Hepatocyte (in vitro differentiated cells): ENCODE data around the gene TRIM46. TPM values are rescaled to one million over a fixed set of nuclear protein-coding genes. Genes with fewer than 3 reads are reported as not detected.
"Not testable (repeated sequence)": the region's sequence is repeated elsewhere in the genome, so short reads cannot be mapped to it uniquely, and the experiment has no call there.

Experiments used
- DNase-seq: peaks from one replicate; pipeline ENCODE4 v3.0.0-alpha.2; 2016; ENCODE audit warnings: low spot score
- H2AFZ ChIP-seq: fragments of 200-600 bp; sonication (generic); 2 replicates; pipeline ENCODE4 v1.6.0; 2016; ENCODE audit warnings: antibody characterized with exemption, mild to moderate bottlenecking
- H3K27ac ChIP-seq: fragments of 200-600 bp; sonication (generic); 2 replicates; pipeline ENCODE4 v1.5.1; 2016; ENCODE audit warnings: mild to moderate bottlenecking
- H3K27me3 ChIP-seq: fragments of 200-600 bp; sonication (generic); 2 replicates; pipeline ENCODE4 v1.6.1; 2016
- H3K36me3 ChIP-seq: fragments of 200-600 bp; sonication (generic); replicated peaks from 2 replicates; pipeline ENCODE4 v1.5.1; 2016; ENCODE audit warnings: low read depth; ENCODE audit not compliant: insufficient read depth
- H3K4me1 ChIP-seq: fragments of 200-600 bp; sonication (generic); 2 replicates; pipeline ENCODE4 v1.5.1; 2016; ENCODE audit warnings: mild to moderate bottlenecking, moderate library complexity; ENCODE audit not compliant: insufficient read depth
- H3K4me2 ChIP-seq: fragments of 200-600 bp; sonication (generic); 2 replicates; pipeline ENCODE4 v1.6.0; 2016
- H3K4me3 ChIP-seq: fragments of 200-600 bp; sonication (generic); 2 replicates; pipeline ENCODE4 v1.5.1; 2016; ENCODE audit warnings: mild to moderate bottlenecking
- H3K79me2 ChIP-seq: fragments of 200-600 bp; sonication (generic); 2 replicates; pipeline ENCODE4 v1.6.0; 2017; ENCODE audit warnings: mild to moderate bottlenecking
- H3K9me2 ChIP-seq: fragments of 200-600 bp; sonication (generic); replicated peaks from 2 replicates; pipeline ENCODE4 v1.6.0; 2017; ENCODE audit warnings: mild to moderate bottlenecking; ENCODE audit not compliant: insufficient read depth
- H3K9me3 ChIP-seq: fragments of 200-600 bp; sonication (generic); 2 replicates; pipeline ENCODE4 v1.5.1; 2016; ENCODE audit warnings: low read depth, mild to moderate bottlenecking
- H4K20me1 ChIP-seq: fragments of 200-600 bp; sonication (generic); 2 replicates; pipeline ENCODE4 v1.6.0; 2016; ENCODE audit warnings: mild to moderate bottlenecking; ENCODE audit not compliant: insufficient read depth, poor library complexity, severe bottlenecking
- EZH2 ChIP-seq: fragments of 200-600 bp; sonication (generic); IDR thresholded peaks from 2 replicates; pipeline ENCODE4 v1.6.1; 2016; ENCODE audit warnings: antibody characterized with exemption, mild to moderate bottlenecking, borderline replicate concordance
- EZH2phosphoT487 ChIP-seq: fragments of 200-600 bp; sonication (generic); IDR thresholded peaks from one replicate; pipeline ENCODE4 v1.6.1; 2018; ENCODE audit warnings: antibody characterized with exemption, mild to moderate bottlenecking, low read depth, moderate library complexity; ENCODE audit not compliant: unreplicated experiment, severe bottlenecking
- WGBS: methylation state at CpG from one replicate; pipeline ENCODE4 v1.1.6; 2016; ENCODE audit warnings: low lambda C conversion rate; ENCODE audit errors: missing lambda C conversion rate; 5-methylcytosine and 5-hydroxymethylcytosine counted together
- polyA plus RNA-seq: library from polyadenylated mRNA; unstranded; fragments of >200 nt; fragmentation: Nextera tagmentation; extraction: Ambion mirVana; gene quantifications from 2 replicates; pipeline ENCODE4 v1.2.1, GENCODE V29; 2016
- total RNA-seq: library from RNA; depleted of rRNA; stranded (reverse); fragments of >200 nt; gene quantifications from 2 replicates; pipeline ENCODE4 v1.2.3, GENCODE V29; 2014
- TF ChIP-seq, protein P1 (sequence below): fragments of 200-600 bp; sonication (generic); IDR thresholded peaks from 2 replicates; pipeline ENCODE4 v1.5.1; 2016; ENCODE audit warnings: antibody characterized with exemption, mild to moderate bottlenecking; ENCODE audit not compliant: poor library complexity

TRIM46 gene
- total and polyA plus RNA-seq, 2 experiments from 2014 or later = 1.2 to 2.1 TPM

DNA sequence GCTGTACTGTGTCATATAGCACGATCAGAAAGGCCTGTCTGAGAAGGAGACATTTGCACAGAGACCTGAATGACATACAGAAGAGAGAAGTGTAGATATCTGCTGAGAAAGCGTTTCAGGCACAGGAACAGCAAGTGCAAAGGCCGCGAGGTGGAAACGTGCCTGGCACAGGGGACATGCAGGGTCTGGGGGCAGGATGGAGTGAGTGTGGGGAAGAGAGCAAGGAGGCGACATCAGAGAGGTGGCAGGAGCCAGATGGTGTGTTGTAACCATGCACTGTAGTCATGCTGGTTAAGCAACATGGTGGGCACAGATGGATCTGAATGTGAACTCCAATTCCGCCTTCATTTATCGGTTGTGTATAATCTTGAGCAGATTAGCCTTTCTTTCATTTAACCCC lies 13.5 kb upstream of the TRIM46 start:
- H3K4me3 ChIP-seq = no peak overlapping the region
- no peaks in the 10 kb centered on the region for H3K9me3 ChIP-seq
- H3K4me2 ChIP-seq = no peak overlapping the region
- no peaks in the 10 kb centered on the region for H3K9me2 ChIP-seq
- 87% methylated on average over 8 of the region's 8 CpGs for WGBS
- no peaks in the 10 kb centered on the region for H3K4me1 ChIP-seq
- no peak overlapping the region for H2AFZ ChIP-seq
- H3K36me3 ChIP-seq = no peaks in the 10 kb centered on the region
- no peak for DNase-seq
- H3K79me2 ChIP-seq = no peaks in the 10 kb centered on the region
- TF ChIP-seq EZH2phosphoT487 (no peak), EZH2 (no peak)
- TF ChIP-seq, protein P1, sequence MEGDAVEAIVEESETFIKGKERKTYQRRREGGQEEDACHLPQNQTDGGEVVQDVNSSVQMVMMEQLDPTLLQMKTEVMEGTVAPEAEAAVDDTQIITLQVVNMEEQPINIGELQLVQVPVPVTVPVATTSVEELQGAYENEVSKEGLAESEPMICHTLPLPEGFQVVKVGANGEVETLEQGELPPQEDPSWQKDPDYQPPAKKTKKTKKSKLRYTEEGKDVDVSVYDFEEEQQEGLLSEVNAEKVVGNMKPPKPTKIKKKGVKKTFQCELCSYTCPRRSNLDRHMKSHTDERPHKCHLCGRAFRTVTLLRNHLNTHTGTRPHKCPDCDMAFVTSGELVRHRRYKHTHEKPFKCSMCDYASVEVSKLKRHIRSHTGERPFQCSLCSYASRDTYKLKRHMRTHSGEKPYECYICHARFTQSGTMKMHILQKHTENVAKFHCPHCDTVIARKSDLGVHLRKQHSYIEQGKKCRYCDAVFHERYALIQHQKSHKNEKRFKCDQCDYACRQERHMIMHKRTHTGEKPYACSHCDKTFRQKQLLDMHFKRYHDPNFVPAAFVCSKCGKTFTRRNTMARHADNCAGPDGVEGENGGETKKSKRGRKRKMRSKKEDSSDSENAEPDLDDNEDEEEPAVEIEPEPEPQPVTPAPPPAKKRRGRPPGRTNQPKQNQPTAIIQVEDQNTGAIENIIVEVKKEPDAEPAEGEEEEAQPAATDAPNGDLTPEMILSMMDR = no peak
- no peak overlapping the region for H3K27ac ChIP-seq
- no peaks in the 10 kb centered on the region for H3K27me3 ChIP-seq
- no peaks in the 10 kb centered on the region for H4K20me1 ChIP-seq

DNA sequence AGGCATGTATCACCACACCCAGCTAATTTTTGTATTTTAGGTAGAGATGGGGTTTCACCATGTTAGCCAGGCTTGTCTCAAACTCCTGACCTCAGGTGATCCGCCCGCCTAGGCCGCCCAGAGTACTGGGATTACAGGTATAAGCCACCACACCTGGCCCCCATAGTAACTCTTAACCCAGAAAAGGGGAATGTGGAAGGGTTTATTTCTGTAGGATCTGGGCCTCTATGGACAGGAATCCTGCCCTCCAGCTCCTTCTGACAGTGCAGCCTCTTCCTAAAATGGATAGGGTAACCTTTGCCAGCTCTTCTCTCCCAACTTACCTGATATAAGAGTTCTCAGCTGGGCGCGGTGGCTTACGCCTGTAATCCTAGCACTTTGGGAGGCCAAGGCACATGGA lies 11.0 kb upstream of the TRIM46 start:
- H4K20me1 ChIP-seq, H3K4me1 ChIP-seq, H3K4me2 ChIP-seq, H2AFZ ChIP-seq, H3K4me3 ChIP-seq, H3K9me2 ChIP-seq, H3K36me3 ChIP-seq, DNase-seq, H3K9me3 ChIP-seq, H3K27me3 ChIP-seq, H3K27ac ChIP-seq, H3K79me2 ChIP-seq: not testable (repeated sequence)
- WGBS = 97% methylated on average over 6 of the region's 6 CpGs

DNA sequence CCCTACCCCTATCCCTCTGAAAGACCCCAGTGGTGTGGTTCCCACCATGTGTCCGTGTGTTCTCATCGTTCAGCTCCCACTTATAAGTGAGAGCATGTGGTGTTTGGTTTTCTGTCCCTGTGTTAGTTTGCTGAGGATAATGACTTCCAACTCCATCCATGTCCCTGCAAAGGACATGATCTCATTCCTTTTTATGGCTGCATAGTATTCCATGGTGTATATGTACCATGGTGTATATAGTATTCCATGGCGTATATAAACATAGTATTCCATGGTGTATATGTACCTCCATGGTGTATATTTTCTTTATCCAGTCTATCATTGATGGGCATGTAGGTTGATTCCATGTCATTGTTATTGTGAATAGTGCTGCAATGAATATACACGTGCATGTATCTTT lies 9.9 kb upstream of the TRIM46 start:
- H3K4me2 ChIP-seq, H3K4me3 ChIP-seq, H4K20me1 ChIP-seq, H3K4me1 ChIP-seq, DNase-seq, H3K9me3 ChIP-seq, H3K36me3 ChIP-seq, H2AFZ ChIP-seq, H3K27me3 ChIP-seq, H3K9me2 ChIP-seq, H3K79me2 ChIP-seq, H3K27ac ChIP-seq: not testable (repeated sequence)
- 95% methylated on average over 4 of the region's 4 CpGs for WGBS

DNA sequence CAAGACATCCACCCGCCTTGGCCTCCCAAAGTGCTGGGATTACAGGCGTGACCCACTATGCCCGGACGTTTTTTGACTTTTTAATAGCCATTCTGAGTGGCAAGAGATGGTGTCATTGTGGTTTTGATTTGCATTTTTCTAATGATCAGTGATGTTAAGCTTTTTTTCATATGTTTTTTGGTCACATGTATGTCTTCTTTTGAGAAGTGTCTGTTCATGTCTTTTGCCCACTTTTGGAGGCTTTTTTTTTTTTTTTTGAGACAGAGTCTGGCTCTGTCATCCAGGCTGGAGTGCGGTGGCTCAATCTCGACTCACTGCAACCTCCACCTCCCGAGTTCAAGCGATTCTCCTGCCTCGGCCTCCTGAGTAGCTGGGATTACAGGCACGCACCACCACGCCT lies 9.0 kb upstream of the TRIM46 start:
- H2AFZ ChIP-seq, H3K27ac ChIP-seq, H3K4me2 ChIP-seq, DNase-seq, H3K4me1 ChIP-seq, H3K79me2 ChIP-seq, H3K27me3 ChIP-seq, H3K9me2 ChIP-seq, H3K9me3 ChIP-seq, H3K36me3 ChIP-seq, H3K4me3 ChIP-seq, H4K20me1 ChIP-seq: not testable (repeated sequence)
- 93% methylated on average over 11 of the region's 11 CpGs for WGBS

DNA sequence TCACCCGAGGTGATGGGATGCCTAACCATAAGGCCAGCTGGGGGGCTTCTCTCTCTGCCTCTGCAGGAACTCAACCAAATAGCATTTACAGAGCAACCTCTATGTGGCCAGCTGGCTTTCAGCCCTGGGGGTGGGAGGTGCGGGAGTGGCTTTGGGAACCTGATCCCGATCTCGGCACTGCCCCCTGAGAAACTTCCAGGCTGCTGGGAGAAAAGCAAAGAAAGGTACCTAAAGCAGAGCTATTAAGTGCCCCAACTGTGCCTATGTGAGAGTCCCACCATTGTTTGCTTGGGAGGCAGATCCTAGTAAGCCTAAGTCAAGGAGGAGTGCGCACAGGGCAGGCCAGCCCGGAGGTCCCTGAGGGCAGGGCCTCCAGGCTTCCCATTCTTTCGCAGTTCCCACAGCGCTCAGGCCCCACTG lies 7.6 kb upstream of the TRIM46 start:
- H3K4me2 ChIP-seq = no peak overlapping the region
- TF ChIP-seq, protein P1 = no peak
- no peak for TF ChIP-seq EZH2phosphoT487
- no peak for TF ChIP-seq EZH2
- no peak overlapping the region for H3K4me3 ChIP-seq
- no peaks in the 10 kb centered on the region for H3K27me3 ChIP-seq
- WGBS = 58% methylated on average over 8 of the region's 8 CpGs
- H3K9me2 ChIP-seq = no peaks in the 10 kb centered on the region
- no peak overlapping the region for H3K27ac ChIP-seq
- H2AFZ ChIP-seq = no peak overlapping the region
- peaks cover 7% of the 10 kb centered on the region for H3K79me2 ChIP-seq
- no peaks in the 10 kb centered on the region for H3K36me3 ChIP-seq
- peaks cover 4% of the 10 kb centered on the region for H3K4me1 ChIP-seq
- no peaks in the 10 kb centered on the region for H3K9me3 ChIP-seq
- DNase-seq = no peak
- no peaks in the 10 kb centered on the region for H4K20me1 ChIP-seq
